B cell (primary cell): Measurements from ENCODE around the gene PWWP2B.
A peak's percentile ranks its signal among the peaks of the same experiment; 100 is the strongest.
"Not testable (repeated sequence)": the region's sequence is repeated elsewhere in the genome, so short reads cannot be mapped to it uniquely, and the experiment has no call there.

ENCODE experiments used
- EZH2 ChIP-seq: IDR thresholded peaks from 2 replicates; pipeline ENCODE4 v1.6.1; 2012; ENCODE audit warnings: borderline replicate concordance, low read depth, mild to moderate bottlenecking, moderate library complexity, low read length; ENCODE audit not compliant: insufficient read depth, poor library complexity, severe bottlenecking
- TF ChIP-seq, protein P1 (sequence below): fragments of 200-600 bp; IDR thresholded peaks from one replicate; pipeline ENCODE4 v1.8.0; 2022; ENCODE audit warnings: antibody characterized with exemption, mild to moderate bottlenecking

DNA sequence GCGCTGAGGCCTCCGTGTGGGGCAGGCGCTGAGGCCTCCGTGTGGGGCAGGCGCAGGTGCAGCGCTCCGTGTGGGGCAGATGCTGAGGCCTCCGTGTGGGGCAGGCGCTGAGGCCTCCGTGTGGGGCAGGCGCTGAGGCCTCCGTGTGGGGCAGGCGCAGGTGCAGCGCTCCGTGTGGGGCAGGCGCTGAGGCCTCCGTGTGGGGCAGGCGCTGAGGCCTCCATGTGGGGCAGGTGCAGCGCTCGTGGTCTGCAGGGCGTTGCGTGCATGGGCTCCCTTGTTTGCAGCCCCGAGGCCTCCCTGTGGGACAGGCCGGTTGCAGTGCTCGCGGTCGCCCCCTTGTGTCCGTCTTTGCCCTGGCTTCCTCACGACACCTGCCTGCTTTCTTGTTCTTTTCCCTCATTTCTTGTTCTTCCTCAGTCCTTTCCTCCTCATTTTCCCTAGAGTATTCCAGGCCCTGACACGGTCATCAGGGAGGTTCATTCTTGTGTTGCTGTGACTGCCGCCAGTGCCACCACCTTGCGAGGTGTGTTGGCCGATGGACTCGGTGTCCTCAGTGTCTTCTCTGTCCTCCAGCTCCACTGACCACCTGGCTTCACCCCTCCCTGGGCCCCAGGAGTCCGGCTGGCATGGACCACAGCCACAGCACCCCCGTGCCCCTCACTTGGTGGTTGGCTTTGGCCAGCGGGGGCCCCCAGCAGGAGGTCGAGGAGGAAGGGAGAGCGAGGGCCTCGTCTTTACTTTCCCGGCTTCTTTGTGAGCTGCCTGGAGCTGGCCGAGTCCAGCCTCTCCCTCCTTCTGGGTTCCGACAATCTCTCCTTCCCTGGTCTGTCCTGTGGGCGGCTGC, 44.3 kb upstream of the PWWP2B start:
- not testable (repeated sequence) for TF ChIP-seq EZH2
- TF ChIP-seq, protein P1, sequence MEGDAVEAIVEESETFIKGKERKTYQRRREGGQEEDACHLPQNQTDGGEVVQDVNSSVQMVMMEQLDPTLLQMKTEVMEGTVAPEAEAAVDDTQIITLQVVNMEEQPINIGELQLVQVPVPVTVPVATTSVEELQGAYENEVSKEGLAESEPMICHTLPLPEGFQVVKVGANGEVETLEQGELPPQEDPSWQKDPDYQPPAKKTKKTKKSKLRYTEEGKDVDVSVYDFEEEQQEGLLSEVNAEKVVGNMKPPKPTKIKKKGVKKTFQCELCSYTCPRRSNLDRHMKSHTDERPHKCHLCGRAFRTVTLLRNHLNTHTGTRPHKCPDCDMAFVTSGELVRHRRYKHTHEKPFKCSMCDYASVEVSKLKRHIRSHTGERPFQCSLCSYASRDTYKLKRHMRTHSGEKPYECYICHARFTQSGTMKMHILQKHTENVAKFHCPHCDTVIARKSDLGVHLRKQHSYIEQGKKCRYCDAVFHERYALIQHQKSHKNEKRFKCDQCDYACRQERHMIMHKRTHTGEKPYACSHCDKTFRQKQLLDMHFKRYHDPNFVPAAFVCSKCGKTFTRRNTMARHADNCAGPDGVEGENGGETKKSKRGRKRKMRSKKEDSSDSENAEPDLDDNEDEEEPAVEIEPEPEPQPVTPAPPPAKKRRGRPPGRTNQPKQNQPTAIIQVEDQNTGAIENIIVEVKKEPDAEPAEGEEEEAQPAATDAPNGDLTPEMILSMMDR = peak; percentile 77
